ENCODE data around the gene MAPRE2.

The MAPRE2 gene

GRCh38 chr18:35178260-35178659, 137.0 kb downstream of the MAPRE2 start:
- no peak for DNase-seq (ENCODE audit: low spot score)

- DNase-seq (ENCODE audit: low spot score) = no peak
Observed at GRCh38 chr18:35179906-35180305, 138.7 kb downstream of the MAPRE2 start.

GRCh38 chr18:35180455-35180854, 139.2 kb downstream of the MAPRE2 start:
- no peak for DNase-seq (ENCODE audit: low spot score)

- no peak for DNase-seq (ENCODE audit: low spot score)
Observed at GRCh38 chr18:35182151-35182550, 140.9 kb downstream of the MAPRE2 start.

GRCh38 chr18:35183886-35184285, 142.7 kb downstream of the MAPRE2 start:
- DNase-seq (ENCODE audit: low spot score) = no peak

- DNase-seq (ENCODE audit: low spot score) = no peak
Observed at GRCh38 chr18:35185771-35186170, 144.6 kb downstream of the MAPRE2 start.

- no peak for DNase-seq (ENCODE audit: low spot score)
Observed at GRCh38 chr18:35186291-35187034, 145.2 kb downstream of the MAPRE2 start.

- DNase-seq (ENCODE audit: low spot score) = no peak
Observed at GRCh38 chr18:35189510-35189909, 148.3 kb downstream of the MAPRE2 start.

- DNase-seq (ENCODE audit: low spot score) = no peak
Observed at GRCh38 chr18:35190948-35191697, 149.9 kb downstream of the MAPRE2 start.

GRCh38 chr18:35191698-35192025, 150.4 kb downstream of the MAPRE2 start:
- DNase-seq (ENCODE audit: low spot score) = no peak

GRCh38 chr18:35192415-35192814, 151.2 kb downstream of the MAPRE2 start:
- no peak for DNase-seq (ENCODE audit: low spot score)

Small RNAs within 50 kb of the gene (small RNA-seq; reads per million reads assigned to genes)
- gene AC015967.2 = 0 reads per million in 2 experiments
